ENCODE results near the gene DLG2. TPM values are rescaled to one million over a fixed set of nuclear protein-coding genes. Genes with fewer than 3 reads are reported as not detected.

Gene DLG2
- total RNA-seq, 1 experiment from 2014 or later, result 2.7 TPM

DNA sequence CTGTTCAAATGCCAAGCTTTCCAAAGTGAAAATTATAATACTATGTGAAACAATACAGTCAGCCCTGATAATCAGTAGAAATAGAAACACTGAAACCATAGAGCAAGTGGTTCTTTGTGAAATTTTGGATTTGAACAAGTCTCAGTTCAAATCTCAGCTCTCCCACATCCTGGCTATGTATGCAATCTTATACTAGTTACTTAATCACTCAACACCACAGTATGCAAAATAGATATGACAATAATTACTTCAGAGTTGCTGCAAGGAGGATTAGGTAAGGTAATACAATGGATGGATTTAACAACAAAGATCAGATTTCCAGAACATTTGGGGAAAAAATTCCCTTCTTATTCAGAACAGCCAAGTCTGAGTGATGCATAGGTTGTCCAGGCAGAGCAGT, 1489.2 kb downstream of the DLG2 start:
- Histone ChIP-seq H3K27ac (ENCODE audit: low read length) (no peak overlapping the region), H3K4me2 (ENCODE audit: low read depth, low read length, poor library complexity, severe bottlenecking) (no peak overlapping the region), H3K9me3 (ENCODE audit: low read length) (no peaks in the 10 kb centered on the region), H3K79me2 (ENCODE audit: low read length) (no peaks in the 10 kb centered on the region), H4K20me1 (ENCODE audit: insufficient read depth, low read depth, low read length) (no peaks in the 10 kb centered on the region), H3K9me2 (replicated peaks; ENCODE audit: insufficient read depth, low read length) (no peaks in the 10 kb centered on the region), H3K9ac (ENCODE audit: low read length) (no peak overlapping the region), H3K4me1 (ENCODE audit: low read length) (no peaks in the 10 kb centered on the region), H2AFZ (ENCODE audit: low read length) (no peak overlapping the region), H3K27me3 (ENCODE audit: low read length) (no peaks in the 10 kb centered on the region), H3K4me3 (ENCODE audit: low read length) (no peak overlapping the region), H3K36me3 (ENCODE audit: insufficient read depth, low read length) (no peaks in the 10 kb centered on the region)
- no peak for DNase-seq

DNA sequence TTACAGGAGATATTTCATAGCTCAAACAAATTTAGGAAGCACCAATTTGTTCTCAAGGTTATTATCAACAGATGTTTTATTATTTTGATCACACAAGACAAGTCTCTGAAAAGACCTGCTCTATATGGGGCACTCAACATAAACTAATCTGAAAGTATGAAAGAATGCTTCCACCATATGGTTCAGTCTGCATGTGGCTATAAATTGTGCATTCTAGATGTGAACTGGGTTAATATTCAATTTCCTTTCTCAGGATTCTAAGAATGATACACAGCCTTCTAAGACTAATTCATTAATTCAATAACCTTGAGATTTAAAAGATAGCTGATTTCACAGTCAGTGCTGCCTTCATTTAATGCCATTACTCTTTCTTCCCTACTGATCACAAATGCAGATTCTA, 1489.6 kb downstream of the DLG2 start:
- DNase-seq, result no peak
- Histone ChIP-seq H3K9me3 (ENCODE audit: low read length) (no peaks in the 10 kb centered on the region), H3K9ac (ENCODE audit: low read length) (no peak overlapping the region), H3K4me1 (ENCODE audit: low read length) (no peaks in the 10 kb centered on the region), H3K4me3 (ENCODE audit: low read length) (no peak overlapping the region), H2AFZ (ENCODE audit: low read length) (no peak overlapping the region), H4K20me1 (ENCODE audit: insufficient read depth, low read depth, low read length) (no peaks in the 10 kb centered on the region), H3K36me3 (ENCODE audit: insufficient read depth, low read length) (no peaks in the 10 kb centered on the region), H3K4me2 (ENCODE audit: low read depth, low read length, poor library complexity, severe bottlenecking) (no peak overlapping the region), H3K79me2 (ENCODE audit: low read length) (no peaks in the 10 kb centered on the region), H3K27me3 (ENCODE audit: low read length) (no peaks in the 10 kb centered on the region), H3K9me2 (replicated peaks; ENCODE audit: insufficient read depth, low read length) (no peaks in the 10 kb centered on the region), H3K27ac (ENCODE audit: low read length) (no peak overlapping the region)

DNA sequence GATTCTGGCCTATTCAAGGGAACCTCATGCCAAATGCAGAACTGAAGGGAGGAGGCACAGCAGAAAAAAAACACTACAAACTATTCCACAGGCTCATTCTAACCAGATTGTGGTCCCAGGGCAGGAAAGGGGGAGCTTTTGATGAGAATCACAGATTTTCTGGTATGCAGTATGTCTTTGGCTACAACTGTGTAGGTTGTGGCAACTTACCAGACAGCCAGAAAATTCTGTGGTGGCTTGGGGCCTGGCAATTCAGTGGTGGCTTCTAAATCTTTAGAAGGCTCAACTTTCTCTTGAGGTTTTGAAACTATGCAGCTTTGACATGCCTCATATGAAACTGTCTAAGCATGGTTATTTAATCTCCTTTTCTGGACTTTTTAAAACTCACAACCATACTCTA, 1490.2 kb downstream of the DLG2 start:
- no peak overlapping the region for H3K27ac ChIP-seq (ENCODE audit: low read length)
- no peaks in the 10 kb centered on the region for H3K9me2 ChIP-seq (replicated peaks; ENCODE audit: insufficient read depth, low read length)
- no peaks in the 10 kb centered on the region for H4K20me1 ChIP-seq (ENCODE audit: insufficient read depth, low read depth, low read length)
- H3K27me3 ChIP-seq (ENCODE audit: low read length), result no peaks in the 10 kb centered on the region
- no peaks in the 10 kb centered on the region for H3K4me1 ChIP-seq (ENCODE audit: low read length)
- no peak overlapping the region for H3K4me3 ChIP-seq (ENCODE audit: low read length)
- H3K36me3 ChIP-seq (ENCODE audit: insufficient read depth, low read length), result no peaks in the 10 kb centered on the region
- H3K9me3 ChIP-seq (ENCODE audit: low read length), result no peaks in the 10 kb centered on the region
- DNase-seq, result no peak
- H3K9ac ChIP-seq (ENCODE audit: low read length), result no peak overlapping the region
- H3K4me2 ChIP-seq (ENCODE audit: low read depth, low read length, poor library complexity, severe bottlenecking), result no peak overlapping the region
- H3K79me2 ChIP-seq (ENCODE audit: low read length), result no peaks in the 10 kb centered on the region
- no peak overlapping the region for H2AFZ ChIP-seq (ENCODE audit: low read length)

DNA sequence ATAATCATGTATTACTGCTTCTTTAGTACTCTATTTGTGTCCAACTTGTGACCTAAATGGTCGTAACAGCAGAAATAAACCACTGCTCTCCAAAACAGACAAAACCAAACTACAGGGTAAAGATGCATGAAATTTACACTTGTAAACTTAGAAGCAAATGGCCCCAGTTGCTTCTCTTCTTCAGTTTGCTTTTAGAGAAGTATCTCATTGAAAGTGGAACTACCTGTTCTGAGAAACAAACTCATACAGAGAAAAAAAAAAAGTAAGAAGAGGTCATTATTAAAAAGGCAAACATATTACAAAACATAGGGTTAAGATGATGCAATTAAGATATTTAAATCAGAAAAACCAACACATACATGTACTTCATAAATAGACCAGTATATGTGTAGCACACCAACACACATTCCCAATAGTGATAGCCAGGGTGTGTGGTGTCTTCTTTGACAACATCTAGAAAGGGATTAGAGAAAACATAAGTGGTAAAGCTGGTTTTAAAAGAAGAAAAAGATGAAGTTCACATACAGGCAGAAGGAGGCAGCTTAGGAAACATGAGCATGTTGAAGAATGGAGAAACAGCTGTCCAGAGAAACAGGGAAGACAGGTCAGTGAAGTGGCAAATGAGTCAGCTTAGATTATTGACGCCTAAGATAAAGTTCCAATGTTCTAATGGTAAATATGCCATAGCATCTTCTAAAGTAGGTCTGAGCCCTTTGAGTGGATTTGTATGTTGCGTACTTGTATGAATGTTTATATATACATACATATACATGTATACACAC, 1496.3 kb downstream of the DLG2 start:
- H3K4me3 ChIP-seq (ENCODE audit: low read length), result no peak overlapping the region
- H3K4me2 ChIP-seq (ENCODE audit: low read depth, low read length, poor library complexity, severe bottlenecking), result no peak overlapping the region
- H3K4me1 ChIP-seq (ENCODE audit: low read length), result no peaks in the 10 kb centered on the region
- no peaks in the 10 kb centered on the region for H3K9me3 ChIP-seq (ENCODE audit: low read length)
- no peaks in the 10 kb centered on the region for H3K27me3 ChIP-seq (ENCODE audit: low read length)
- H4K20me1 ChIP-seq (ENCODE audit: insufficient read depth, low read depth, low read length), result no peaks in the 10 kb centered on the region
- no peaks in the 10 kb centered on the region for H3K9me2 ChIP-seq (replicated peaks; ENCODE audit: insufficient read depth, low read length)
- H3K9ac ChIP-seq (ENCODE audit: low read length), result no peak overlapping the region
- no peaks in the 10 kb centered on the region for H3K36me3 ChIP-seq (ENCODE audit: insufficient read depth, low read length)
- H3K79me2 ChIP-seq (ENCODE audit: low read length), result no peaks in the 10 kb centered on the region
- DNase-seq, result no peak
- no peak overlapping the region for H3K27ac ChIP-seq (ENCODE audit: low read length)
- H2AFZ ChIP-seq (ENCODE audit: low read length), result no peak overlapping the region

DNA sequence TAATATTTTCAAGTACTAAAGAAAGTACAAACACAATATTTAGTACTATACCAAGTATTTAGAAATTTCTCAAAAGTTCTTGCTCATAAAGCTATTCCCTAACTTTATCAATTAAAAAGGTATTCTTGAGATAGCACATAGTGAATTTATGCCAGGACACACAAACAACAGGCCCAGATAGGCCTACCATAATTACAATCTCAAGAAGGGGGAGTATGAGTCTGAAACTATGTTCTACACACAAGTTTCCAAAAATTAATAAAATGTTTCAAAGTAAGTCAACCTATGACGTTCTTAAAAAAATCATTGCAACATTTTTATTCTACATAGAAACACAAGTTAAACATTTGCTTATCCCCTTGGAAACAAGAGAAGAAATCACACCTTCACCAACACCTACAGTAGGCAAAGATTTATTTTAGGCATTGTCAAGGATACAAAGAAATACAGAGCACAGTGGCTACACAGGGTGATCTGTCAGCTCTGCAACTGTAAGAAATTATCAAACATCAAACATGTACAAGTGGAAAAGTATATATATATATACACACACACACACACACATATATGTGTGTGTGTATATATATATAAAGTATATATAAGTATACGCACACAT, 1497.1 kb downstream of the DLG2 start:
- no peaks in the 10 kb centered on the region for H3K36me3 ChIP-seq (ENCODE audit: insufficient read depth, low read length)
- H3K9me3 ChIP-seq (ENCODE audit: low read length), result no peaks in the 10 kb centered on the region
- H3K27ac ChIP-seq (ENCODE audit: low read length), result no peak overlapping the region
- H3K79me2 ChIP-seq (ENCODE audit: low read length), result no peaks in the 10 kb centered on the region
- H4K20me1 ChIP-seq (ENCODE audit: insufficient read depth, low read depth, low read length), result no peaks in the 10 kb centered on the region
- H3K9ac ChIP-seq (ENCODE audit: low read length), result no peak overlapping the region
- H3K9me2 ChIP-seq (replicated peaks; ENCODE audit: insufficient read depth, low read length), result no peaks in the 10 kb centered on the region
- no peak for DNase-seq
- H3K4me2 ChIP-seq (ENCODE audit: low read depth, low read length, poor library complexity, severe bottlenecking), result no peak overlapping the region
- no peaks in the 10 kb centered on the region for H3K27me3 ChIP-seq (ENCODE audit: low read length)
- no peak overlapping the region for H2AFZ ChIP-seq (ENCODE audit: low read length)
- H3K4me1 ChIP-seq (ENCODE audit: low read length), result no peaks in the 10 kb centered on the region
- H3K4me3 ChIP-seq (ENCODE audit: low read length), result no peak overlapping the region

DNA sequence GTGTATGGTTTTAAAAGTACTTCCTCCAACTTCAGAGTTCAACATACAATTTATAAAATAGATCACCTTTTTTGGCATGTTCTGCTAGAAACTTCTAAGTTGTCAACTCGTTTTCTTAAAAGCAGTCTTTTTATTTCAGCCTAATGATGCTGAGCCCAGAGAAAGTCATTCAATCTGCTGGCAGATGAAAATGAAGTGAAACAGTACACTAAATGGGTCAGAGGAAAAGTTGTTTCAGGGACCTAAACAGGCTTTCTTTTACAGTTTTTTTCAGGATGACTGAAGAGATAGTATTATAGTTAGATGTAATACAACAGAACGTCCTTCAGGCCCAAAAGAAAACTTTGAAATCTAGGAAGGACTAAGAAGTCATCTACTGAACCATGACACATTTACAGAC, 1498.3 kb downstream of the DLG2 start:
- H3K27ac ChIP-seq (ENCODE audit: low read length), result no peak overlapping the region
- no peak overlapping the region for H2AFZ ChIP-seq (ENCODE audit: low read length)
- H3K4me1 ChIP-seq (ENCODE audit: low read length), result no peaks in the 10 kb centered on the region
- H3K9me3 ChIP-seq (ENCODE audit: low read length), result no peaks in the 10 kb centered on the region
- no peaks in the 10 kb centered on the region for H4K20me1 ChIP-seq (ENCODE audit: insufficient read depth, low read depth, low read length)
- DNase-seq, result no peak
- no peaks in the 10 kb centered on the region for H3K36me3 ChIP-seq (ENCODE audit: insufficient read depth, low read length)
- no peak overlapping the region for H3K9ac ChIP-seq (ENCODE audit: low read length)
- no peaks in the 10 kb centered on the region for H3K79me2 ChIP-seq (ENCODE audit: low read length)
- no peaks in the 10 kb centered on the region for H3K27me3 ChIP-seq (ENCODE audit: low read length)
- H3K4me3 ChIP-seq (ENCODE audit: low read length), result no peak overlapping the region
- H3K4me2 ChIP-seq (ENCODE audit: low read depth, low read length, poor library complexity, severe bottlenecking), result no peak overlapping the region
- H3K9me2 ChIP-seq (replicated peaks; ENCODE audit: insufficient read depth, low read length), result no peaks in the 10 kb centered on the region

DNA sequence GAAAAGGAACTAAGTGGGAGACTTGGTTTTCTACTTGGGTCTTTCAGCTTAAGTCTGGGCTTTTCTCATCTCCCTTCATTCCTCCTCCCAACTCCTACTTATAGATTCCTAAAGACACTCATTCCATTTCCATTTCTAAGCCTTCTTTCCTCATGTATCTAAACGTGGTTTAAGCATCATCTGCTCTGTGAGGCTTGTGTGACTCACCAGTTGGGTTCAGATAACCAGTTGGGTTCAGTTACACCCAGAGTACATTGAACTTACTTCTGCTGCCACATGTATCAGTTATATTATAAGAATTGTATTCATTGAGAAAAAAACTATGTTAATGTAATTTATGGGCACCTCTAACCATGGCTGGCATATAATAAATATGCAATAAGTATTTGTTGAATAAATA, 1509.8 kb downstream of the DLG2 start:
- Histone ChIP-seq H3K79me2 (ENCODE audit: low read length) (no peaks in the 10 kb centered on the region), H4K20me1 (ENCODE audit: insufficient read depth, low read depth, low read length) (no peaks in the 10 kb centered on the region), H3K27ac (ENCODE audit: low read length) (no peak overlapping the region), H3K9me2 (replicated peaks; ENCODE audit: insufficient read depth, low read length) (no peaks in the 10 kb centered on the region), H3K27me3 (ENCODE audit: low read length) (no peaks in the 10 kb centered on the region), H3K9me3 (ENCODE audit: low read length) (no peaks in the 10 kb centered on the region), H3K9ac (ENCODE audit: low read length) (no peak overlapping the region), H3K4me1 (ENCODE audit: low read length) (no peaks in the 10 kb centered on the region), H2AFZ (ENCODE audit: low read length) (no peak overlapping the region), H3K36me3 (ENCODE audit: insufficient read depth, low read length) (no peaks in the 10 kb centered on the region), H3K4me2 (ENCODE audit: low read depth, low read length, poor library complexity, severe bottlenecking) (no peak overlapping the region), H3K4me3 (ENCODE audit: low read length) (no peak overlapping the region)
- no peak for DNase-seq

DNA sequence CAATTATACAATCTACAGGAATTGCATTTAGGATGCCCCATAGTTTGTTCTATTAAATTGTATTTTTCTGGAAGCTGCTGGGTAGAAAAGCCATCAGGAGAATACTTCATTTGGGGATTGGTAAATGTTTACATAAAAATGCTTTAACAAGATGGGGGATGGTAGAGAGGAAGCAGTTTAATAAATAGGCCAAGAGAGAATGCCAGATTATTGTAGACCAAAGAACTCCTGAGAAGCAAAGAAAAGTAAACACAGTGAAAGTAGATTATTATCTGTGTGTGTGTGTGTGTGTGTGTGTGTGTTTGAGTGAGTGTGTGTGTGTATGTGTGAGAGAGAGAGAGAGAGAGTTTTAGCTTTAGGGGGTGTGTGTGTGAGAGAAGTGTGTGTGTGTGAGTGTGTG, 1520.6 kb downstream of the DLG2 start:
- no peak for DNase-seq
- H3K27me3 ChIP-seq (ENCODE audit: low read length), result no peaks in the 10 kb centered on the region
- no peak overlapping the region for H3K9ac ChIP-seq (ENCODE audit: low read length)
- H3K36me3 ChIP-seq (ENCODE audit: insufficient read depth, low read length), result no peaks in the 10 kb centered on the region
- no peaks in the 10 kb centered on the region for H3K9me2 ChIP-seq (replicated peaks; ENCODE audit: insufficient read depth, low read length)
- no peak overlapping the region for H3K4me2 ChIP-seq (ENCODE audit: low read depth, low read length, poor library complexity, severe bottlenecking)
- no peaks in the 10 kb centered on the region for H3K79me2 ChIP-seq (ENCODE audit: low read length)
- no peaks in the 10 kb centered on the region for H3K4me1 ChIP-seq (ENCODE audit: low read length)
- H2AFZ ChIP-seq (ENCODE audit: low read length), result no peak overlapping the region
- no peak overlapping the region for H3K27ac ChIP-seq (ENCODE audit: low read length)
- no peaks in the 10 kb centered on the region for H4K20me1 ChIP-seq (ENCODE audit: insufficient read depth, low read depth, low read length)
- H3K4me3 ChIP-seq (ENCODE audit: low read length), result no peak overlapping the region
- H3K9me3 ChIP-seq (ENCODE audit: low read length), result no peaks in the 10 kb centered on the region

All from Karpas-422 (cell line).